ENCODE measurements around the gene TFF3.

The TFF3 gene

GRCh38 chr21:42308161-42308913 lies 6.9 kb downstream of the TFF3 start:
- no peak overlapping the region for H2BK15ac ChIP-seq (ENCODE audit: low read depth, poor library complexity, severe bottlenecking)
- H2AK5ac ChIP-seq (ENCODE audit: low read length, severe bottlenecking), result no peak overlapping the region
- no peak overlapping the region for H2BK5ac ChIP-seq (ENCODE audit: low read depth, low read length, poor library complexity, severe bottlenecking)
- H3K9me3 ChIP-seq (ENCODE audit: control insufficient read depth, low read length), result no peaks in the 10 kb centered on the region
- DNase-seq, result no peak
- H2AFZ ChIP-seq (ENCODE audit: low read depth, low read length), result no peak overlapping the region
- peaks cover 31 to 91% of the 10 kb centered on the region in 2 experiments for H3K27me3 ChIP-seq (ENCODE audit: control insufficient read depth in 1 of 2, insufficient read depth in 1 of 2, low read length in 2 of 2)
- no peak overlapping the region for H4K8ac ChIP-seq (ENCODE audit: low read length)
- peaks cover 21% of the 10 kb centered on the region for H3K4me1 ChIP-seq (ENCODE audit: control insufficient read depth, insufficient read depth, low read depth, low read length)
- no peak overlapping the region for H3K9ac ChIP-seq (ENCODE audit: low read length)
- H2BK120ac ChIP-seq (ENCODE audit: low read depth, low read length), result no peak overlapping the region
- H3K4me3 ChIP-seq (ENCODE audit: insufficient read depth in 1 of 2, low read depth in 1 of 2, low read length in 2 of 2), result no peak overlapping the region
- no peak overlapping the region for H3K4ac ChIP-seq (ENCODE audit: low read depth in 1 of 2, low read length in 2 of 2)
- no peak overlapping the region for H3K4me2 ChIP-seq (ENCODE audit: low read length, poor library complexity, severe bottlenecking)
- no peak overlapping the region for H3K27ac ChIP-seq (ENCODE audit: low read length, poor library complexity, severe bottlenecking)
- 80% methylated on average over 17 of the region's 17 CpGs for WGBS
- H3K18ac ChIP-seq (ENCODE audit: low read depth in 1 of 2, low read length in 2 of 2), result no peak overlapping the region
- H4K91ac ChIP-seq (ENCODE audit: low read length), result no peak overlapping the region
- peaks cover 0 to 4% of the 10 kb centered on the region in 2 experiments for H3K36me3 ChIP-seq (ENCODE audit: control insufficient read depth in 1 of 2, insufficient read depth in 2 of 2, low read depth in 1 of 2, low read length in 2 of 2)
- no peak overlapping the region for H3K14ac ChIP-seq (ENCODE audit: low read length in 2 of 2)
- H3K23ac ChIP-seq (ENCODE audit: low read length in 2 of 2), result no peak overlapping the region
- peaks cover 1% of the 10 kb centered on the region for H3K79me1 ChIP-seq (replicated peaks; ENCODE audit: low read length, poor library complexity, severe bottlenecking)
- no peak overlapping the region for H2BK12ac ChIP-seq (ENCODE audit: low read length in 2 of 2)

DNA sequence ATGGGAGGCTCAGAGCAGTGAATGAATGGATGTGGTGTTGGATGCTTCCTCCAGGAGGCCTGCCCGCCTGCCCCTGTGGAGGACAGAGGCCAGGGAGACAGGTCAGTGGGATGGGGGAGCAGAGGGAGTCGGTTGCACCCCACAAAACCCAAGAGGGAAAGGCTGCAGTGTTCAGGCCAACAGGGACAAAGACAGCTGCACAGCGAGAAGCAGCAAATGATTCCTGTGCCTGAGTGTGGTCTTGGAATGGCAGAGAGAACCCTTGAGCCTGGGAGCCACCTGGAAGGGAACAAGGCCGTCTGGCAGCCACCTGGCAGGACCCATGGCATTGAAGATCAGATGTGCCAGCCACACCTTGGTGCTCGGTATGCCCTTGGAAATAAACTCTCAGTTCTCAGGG lies 8.1 kb downstream of the TFF3 start:
- Histone ChIP-seq H3K27ac (ENCODE audit: low read length, poor library complexity, severe bottlenecking) (no peak overlapping the region), H3K4me2 (ENCODE audit: low read length, poor library complexity, severe bottlenecking) (no peak overlapping the region), H3K4me3 (ENCODE audit: insufficient read depth in 1 of 2, low read depth in 1 of 2, low read length in 2 of 2) (no peak overlapping the region), H3K23ac (ENCODE audit: low read length in 2 of 2) (no peak overlapping the region), H2BK5ac (ENCODE audit: low read depth, low read length, poor library complexity, severe bottlenecking) (no peak overlapping the region), H2AFZ (ENCODE audit: low read depth, low read length) (no peak overlapping the region), H3K79me1 (replicated peaks; ENCODE audit: low read length, poor library complexity, severe bottlenecking) (no peaks in the 10 kb centered on the region), H3K14ac (ENCODE audit: low read length in 2 of 2) (no peak overlapping the region), H3K4ac (ENCODE audit: low read depth in 1 of 2, low read length in 2 of 2) (no peak overlapping the region), H3K9ac (ENCODE audit: low read length) (no peak overlapping the region), H3K4me1 (ENCODE audit: control insufficient read depth, insufficient read depth, low read depth, low read length) (peaks cover 10% of the 10 kb centered on the region), H4K91ac (ENCODE audit: low read length) (no peak overlapping the region), H2AK5ac (ENCODE audit: low read length, severe bottlenecking) (no peak overlapping the region), H2BK120ac (ENCODE audit: low read depth, low read length) (no peak overlapping the region), H4K8ac (ENCODE audit: low read length) (no peak overlapping the region), H3K18ac (ENCODE audit: low read depth in 1 of 2, low read length in 2 of 2) (no peak overlapping the region), H2BK12ac (ENCODE audit: low read length in 2 of 2) (no peak overlapping the region), H3K9me3 (ENCODE audit: control insufficient read depth, low read length) (no peaks in the 10 kb centered on the region), H2BK15ac (ENCODE audit: low read depth, poor library complexity, severe bottlenecking) (no peak overlapping the region), H3K27me3 (ENCODE audit: control insufficient read depth in 1 of 2, insufficient read depth in 1 of 2, low read length in 2 of 2) (peaks cover 42 to 89% of the 10 kb centered on the region in 2 experiments), H3K36me3 (ENCODE audit: control insufficient read depth in 1 of 2, insufficient read depth in 2 of 2, low read depth in 1 of 2, low read length in 2 of 2) (no peaks in the 10 kb centered on the region)
- WGBS, result 73% methylated on average over 5 of the region's 5 CpGs
- no peak for DNase-seq

DNA sequence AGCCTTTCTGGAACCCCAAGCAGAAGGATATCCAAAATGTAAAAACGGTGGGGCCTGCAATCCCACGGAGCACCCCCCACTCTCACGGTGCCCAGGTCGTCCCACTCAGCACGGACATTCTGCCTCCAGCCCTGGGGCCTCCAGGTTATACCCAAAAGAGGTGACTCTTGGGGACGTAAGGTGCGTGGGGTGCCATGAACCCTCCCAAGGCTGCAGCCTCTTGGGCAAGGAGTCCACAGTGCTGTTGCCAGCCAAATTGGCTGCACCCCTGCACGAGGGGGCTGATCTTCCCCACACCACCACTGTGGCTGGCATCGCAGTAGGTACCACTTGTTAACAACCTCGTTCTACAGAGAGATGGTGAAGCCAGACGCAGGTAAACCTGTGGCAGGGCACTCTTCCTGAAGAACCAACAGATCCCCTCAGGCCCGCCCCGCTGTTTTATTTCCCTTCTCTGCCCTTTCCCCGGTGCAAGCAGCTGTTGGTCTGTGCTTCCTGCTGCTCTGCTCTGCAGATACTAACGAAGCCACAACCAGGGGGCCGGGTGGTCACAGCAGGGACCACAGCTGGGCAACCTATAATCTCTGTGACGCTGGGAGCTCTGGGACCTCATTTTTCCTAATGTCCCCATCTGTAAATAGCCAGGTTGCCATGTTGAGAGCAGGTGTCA lies 8.7 kb downstream of the TFF3 start:
- Histone ChIP-seq H2BK12ac (ENCODE audit: low read length in 2 of 2) (no peak overlapping the region), H4K8ac (ENCODE audit: low read length) (no peak overlapping the region), H3K4ac (ENCODE audit: low read depth in 1 of 2, low read length in 2 of 2) (no peak overlapping the region), H2AK5ac (ENCODE audit: low read length, severe bottlenecking) (no peak overlapping the region), H3K27me3 (ENCODE audit: control insufficient read depth in 1 of 2, insufficient read depth in 1 of 2, low read length in 2 of 2) (peaks cover 43 to 90% of the 10 kb centered on the region in 2 experiments), H3K79me1 (replicated peaks; ENCODE audit: low read length, poor library complexity, severe bottlenecking) (no peaks in the 10 kb centered on the region), H3K4me2 (ENCODE audit: low read length, poor library complexity, severe bottlenecking) (no peak overlapping the region), H3K9me3 (ENCODE audit: control insufficient read depth, low read length) (no peaks in the 10 kb centered on the region), H3K27ac (ENCODE audit: low read length, poor library complexity, severe bottlenecking) (no peak overlapping the region), H3K36me3 (ENCODE audit: control insufficient read depth in 1 of 2, insufficient read depth in 2 of 2, low read depth in 1 of 2, low read length in 2 of 2) (no peaks in the 10 kb centered on the region), H2BK5ac (ENCODE audit: low read depth, low read length, poor library complexity, severe bottlenecking) (no peak overlapping the region), H3K14ac (ENCODE audit: low read length in 2 of 2) (no peak overlapping the region), H2AFZ (ENCODE audit: low read depth, low read length) (no peak overlapping the region), H4K91ac (ENCODE audit: low read length) (no peak overlapping the region), H2BK120ac (ENCODE audit: low read depth, low read length) (no peak overlapping the region), H3K4me1 (ENCODE audit: control insufficient read depth, insufficient read depth, low read depth, low read length) (peaks cover 8% of the 10 kb centered on the region), H3K9ac (ENCODE audit: low read length) (no peak overlapping the region), H3K4me3 (ENCODE audit: insufficient read depth in 1 of 2, low read depth in 1 of 2, low read length in 2 of 2) (no peak overlapping the region), H2BK15ac (ENCODE audit: low read depth, poor library complexity, severe bottlenecking) (no peak overlapping the region), H3K23ac (ENCODE audit: low read length in 2 of 2) (no peak overlapping the region), H3K18ac (ENCODE audit: low read depth in 1 of 2, low read length in 2 of 2) (no peak overlapping the region)
- DNase-seq, result no peak
- WGBS, result 72% methylated on average over 17 of the region's 17 CpGs

GRCh38 chr21:42305707-42306147 lies 9.5 kb downstream of the TFF3 start:
- peaks cover 50 to 89% of the 10 kb centered on the region in 2 experiments for H3K27me3 ChIP-seq (ENCODE audit: control insufficient read depth in 1 of 2, insufficient read depth in 1 of 2, low read length in 2 of 2)
- H3K27ac ChIP-seq (ENCODE audit: low read length, poor library complexity, severe bottlenecking), result no peak overlapping the region
- H3K14ac ChIP-seq (ENCODE audit: low read length in 2 of 2), result no peak overlapping the region
- no peak overlapping the region for H3K4me3 ChIP-seq (ENCODE audit: insufficient read depth in 1 of 2, low read depth in 1 of 2, low read length in 2 of 2)
- H2BK5ac ChIP-seq (ENCODE audit: low read depth, low read length, poor library complexity, severe bottlenecking), result no peak overlapping the region
- no peak overlapping the region for H3K18ac ChIP-seq (ENCODE audit: low read depth in 1 of 2, low read length in 2 of 2)
- H3K4ac ChIP-seq (ENCODE audit: low read depth in 1 of 2, low read length in 2 of 2), result no peak overlapping the region
- no peak overlapping the region for H2BK120ac ChIP-seq (ENCODE audit: low read depth, low read length)
- H2AK5ac ChIP-seq (ENCODE audit: low read length, severe bottlenecking), result no peak overlapping the region
- no peaks in the 10 kb centered on the region for H3K79me1 ChIP-seq (replicated peaks; ENCODE audit: low read length, poor library complexity, severe bottlenecking)
- H3K9ac ChIP-seq (ENCODE audit: low read length), result no peak overlapping the region
- DNase-seq, result no peak
- H4K91ac ChIP-seq (ENCODE audit: low read length), result no peak overlapping the region
- no peak overlapping the region for H3K4me2 ChIP-seq (ENCODE audit: low read length, poor library complexity, severe bottlenecking)
- H2BK15ac ChIP-seq (ENCODE audit: low read depth, poor library complexity, severe bottlenecking), result no peak overlapping the region
- WGBS, result 94% methylated on average over 33 of the region's 33 CpGs
- peaks cover 8% of the 10 kb centered on the region for H3K4me1 ChIP-seq (ENCODE audit: control insufficient read depth, insufficient read depth, low read depth, low read length)
- H4K8ac ChIP-seq (ENCODE audit: low read length), result no peak overlapping the region
- H2BK12ac ChIP-seq (ENCODE audit: low read length in 2 of 2), result no peak overlapping the region
- H3K23ac ChIP-seq (ENCODE audit: low read length in 2 of 2), result no peak overlapping the region
- H3K36me3 ChIP-seq (ENCODE audit: control insufficient read depth in 1 of 2, insufficient read depth in 2 of 2, low read depth in 1 of 2, low read length in 2 of 2), result no peaks in the 10 kb centered on the region
- H3K9me3 ChIP-seq (ENCODE audit: control insufficient read depth, low read length), result no peaks in the 10 kb centered on the region
- H2AFZ ChIP-seq (ENCODE audit: low read depth, low read length), result no peak overlapping the region

Measured in mesenchymal stem cell (in vitro differentiated cells and primary cell).